MM.1S (cell line): Measurements from ENCODE around the gene RCN1.
A peak's percentile ranks its signal among the peaks of the same experiment; 100 is the strongest.

Source experiments
- EZH2 ChIP-seq: fragments of 300-600 bp; sonication (generic); optimal IDR thresholded peaks from 2 replicates; pipeline ENCODE3; 2017; ENCODE audit warnings: low read depth, mild to moderate bottlenecking, antibody characterized with exemption, low read length, mixed read lengths
- TF ChIP-seq, protein P1 (sequence below): fragments of 300-600 bp; sonication (generic); IDR thresholded peaks from 2 replicates; pipeline ENCODE4 v1.5.1; 2016; ENCODE audit warnings: antibody characterized with exemption, low read length, mixed read lengths

DNA sequence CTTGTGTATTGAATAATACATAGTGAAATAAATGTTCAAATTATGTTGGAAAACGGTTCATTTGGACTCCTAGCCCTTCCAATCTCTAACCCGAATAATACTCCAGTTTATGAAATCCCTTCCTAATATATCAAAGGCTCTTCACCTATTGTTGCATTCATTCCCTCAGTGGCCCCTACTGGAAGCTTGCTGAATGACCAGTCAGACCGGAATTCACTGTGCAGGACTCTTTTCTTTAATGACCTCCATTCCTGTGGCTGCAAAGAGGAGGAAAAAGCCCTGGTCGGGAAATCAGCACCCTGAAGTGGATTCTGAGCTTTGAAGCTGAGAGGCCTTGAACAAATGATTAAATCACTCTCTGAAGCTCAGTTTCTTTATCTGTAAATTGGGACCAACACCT lies 19.1 kb upstream of the RCN1 start:
- TF ChIP-seq, protein P1, sequence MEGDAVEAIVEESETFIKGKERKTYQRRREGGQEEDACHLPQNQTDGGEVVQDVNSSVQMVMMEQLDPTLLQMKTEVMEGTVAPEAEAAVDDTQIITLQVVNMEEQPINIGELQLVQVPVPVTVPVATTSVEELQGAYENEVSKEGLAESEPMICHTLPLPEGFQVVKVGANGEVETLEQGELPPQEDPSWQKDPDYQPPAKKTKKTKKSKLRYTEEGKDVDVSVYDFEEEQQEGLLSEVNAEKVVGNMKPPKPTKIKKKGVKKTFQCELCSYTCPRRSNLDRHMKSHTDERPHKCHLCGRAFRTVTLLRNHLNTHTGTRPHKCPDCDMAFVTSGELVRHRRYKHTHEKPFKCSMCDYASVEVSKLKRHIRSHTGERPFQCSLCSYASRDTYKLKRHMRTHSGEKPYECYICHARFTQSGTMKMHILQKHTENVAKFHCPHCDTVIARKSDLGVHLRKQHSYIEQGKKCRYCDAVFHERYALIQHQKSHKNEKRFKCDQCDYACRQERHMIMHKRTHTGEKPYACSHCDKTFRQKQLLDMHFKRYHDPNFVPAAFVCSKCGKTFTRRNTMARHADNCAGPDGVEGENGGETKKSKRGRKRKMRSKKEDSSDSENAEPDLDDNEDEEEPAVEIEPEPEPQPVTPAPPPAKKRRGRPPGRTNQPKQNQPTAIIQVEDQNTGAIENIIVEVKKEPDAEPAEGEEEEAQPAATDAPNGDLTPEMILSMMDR, result peak; percentile 7; the same call in 1 of the 2 replicates
- TF ChIP-seq EZH2, result no peak
